A673 (cell line): ENCODE data around the gene TRIP11. TPM values are rescaled to one million over a fixed set of nuclear protein-coding genes. Genes with fewer than 3 reads are reported as not detected.

Experiments
- BruUV-seq: library from RNA; stranded (reverse); fragments of 400-500 nt; replicated peaks from 2 replicates; lab custom pipeline; 2021; lab: Mats Ljungman, UMichigan
- CTCF ChIA-PET: fragments of 300-600 bp; sonication (Branson Sonifier 250); formaldehyde crosslinking; loops from one replicate; lab custom pipeline; 2022; ENCODE audit warnings: antibody characterized with exemption; lab: Charles Lee
- POLR2A ChIA-PET: fragments of 300-600 bp; sonication (Branson Sonifier 250); formaldehyde crosslinking; loops from one replicate; lab custom pipeline; 2022; ENCODE audit warnings: antibody characterized with exemption; ENCODE audit not compliant: low non-redundant PET; lab: Charles Lee
- DNase-seq: peaks from one replicate; pipeline ENCODE4 v3.0.0-alpha.2; 2015; ENCODE audit warnings: low spot score
- H3K27ac ChIP-seq: fragments of 200-600 bp; sonication (generic); 2 replicates; pipeline ENCODE4 v1.5.1; 2016; ENCODE audit warnings: mixed run types, low read depth, mild to moderate bottlenecking, mixed read lengths, antibody characterized with exemption, low read length; ENCODE audit not compliant: poor library complexity, severe bottlenecking
- H3K27me3 ChIP-seq: fragments of 200-600 bp; sonication (generic); replicated peaks from 2 replicates; pipeline ENCODE4 v1.6.1; 2017; ENCODE audit warnings: mixed run types, low read depth, mild to moderate bottlenecking, mixed read lengths, antibody characterized with exemption, low read length; ENCODE audit not compliant: insufficient read depth, poor library complexity
- H3K36me3 ChIP-seq: fragments of 200-600 bp; sonication (generic); 2 replicates; pipeline ENCODE4 v1.6.1; 2016; ENCODE audit warnings: mixed run types, mild to moderate bottlenecking, mixed read lengths, antibody characterized with exemption, low read length; ENCODE audit not compliant: insufficient read depth, poor library complexity, severe bottlenecking
- H3K4me1 ChIP-seq: fragments of 200-600 bp; sonication (generic); 2 replicates; pipeline ENCODE4 v1.6.1; 2017; ENCODE audit warnings: mixed run types, mild to moderate bottlenecking, mixed read lengths, antibody characterized with exemption, low read length; ENCODE audit not compliant: insufficient read depth, poor library complexity, severe bottlenecking
- H3K4me3 ChIP-seq: fragments of 200-600 bp; sonication (generic); 2 replicates; pipeline ENCODE4 v1.5.1; 2016; ENCODE audit warnings: low read depth, mixed run types, mild to moderate bottlenecking, mixed read lengths, low read length; ENCODE audit not compliant: poor library complexity, severe bottlenecking
- H3K9me3 ChIP-seq: fragments of 200-600 bp; sonication (generic); 2 replicates; pipeline ENCODE4 v1.6.1; 2016; ENCODE audit warnings: mixed run types, low read depth, mild to moderate bottlenecking, mixed read lengths, antibody characterized with exemption, low read length; ENCODE audit not compliant: poor library complexity, severe bottlenecking
- CTCF ChIP-seq: fragments of 300-800, 200-600 bp; sonication (generic); conservative IDR thresholded peaks from 2 replicates; pipeline ENCODE4 v1.5.1; 2017; ENCODE audit warnings: low read depth, mild to moderate bottlenecking, antibody characterized with exemption, low read length, moderate library complexity, mixed read lengths
- EZH2 ChIP-seq: fragments of 200-600 bp; sonication (generic); IDR thresholded peaks from 2 replicates; pipeline ENCODE4 v1.6.1; 2017; ENCODE audit warnings: borderline replicate concordance, low read depth, mild to moderate bottlenecking, mixed read lengths, antibody characterized with exemption, low read length; ENCODE audit not compliant: poor library complexity, severe bottlenecking
- intact Hi-C: fragments of 100-400 bp; cut with micrococcal nuclease; formaldehyde crosslinking; loops from one replicate; pipeline ENCODE4 v1.10.0; 2022; ENCODE audit not compliant: unreplicated experiment
- total RNA-seq: library from RNA; stranded (reverse); gene quantifications from 2 replicates; pipeline ENCODE4 v1.2.3, GENCODE V29; 2021

The TRIP11 gene
- total RNA-seq, 1 experiment from 2014 or later, result 46.9 TPM

- BruUV-seq, result no TSS peak
- no peak for TF ChIP-seq EZH2
- no peak for TF ChIP-seq CTCF
- no peaks in the 10 kb centered on the region for H3K9me3 ChIP-seq
- no peak for DNase-seq
- CTCF ChIA-PET, result no interaction called here
- H3K4me1 ChIP-seq, result peaks cover 9% of the 10 kb centered on the region
- H3K27ac ChIP-seq, result no peak overlapping the region
- POLR2A ChIA-PET, result no interaction called here
- no peaks in the 10 kb centered on the region for H3K27me3 ChIP-seq
- peaks cover 23% of the 10 kb centered on the region for H3K36me3 ChIP-seq
- intact Hi-C loops, result no loop called here
- H3K4me3 ChIP-seq, result no peak overlapping the region
Measured at GRCh38 chr14:92004062-92004461, 35.8 kb downstream of the TRIP11 start.

- intact Hi-C loops, result loop anchor here (10.0 kb wide), 2 partner anchors 344 to 504 kb away; no protein-coding TSS in a partner anchor
Measured at GRCh38 chr14:91998667-91999570, 40.9 kb downstream of the TRIP11 start.

GRCh38 chr14:91997492-91997891 lies 42.4 kb downstream of the TRIP11 start:
- no peak for DNase-seq
- Histone ChIP-seq H3K4me3 (no peak overlapping the region), H3K9me3 (no peaks in the 10 kb centered on the region), H3K36me3 (peaks cover 11% of the 10 kb centered on the region), H3K27ac (no peak overlapping the region), H3K27me3 (no peaks in the 10 kb centered on the region), H3K4me1 (peaks cover 22% of the 10 kb centered on the region)
- CTCF ChIA-PET, result interaction anchor here (0.6 to 1.2 kb wide), 3 partner anchors 43 to 109 kb away, joined by 3 to 5 read pairs (median 4); partner anchors contain the start of gene ATXN3
- POLR2A ChIA-PET, result no interaction called here
- BruUV-seq, result no TSS peak
- TF ChIP-seq EZH2 (no peak), CTCF (no peak)
- intact Hi-C loops, result loop anchor here (10.0 kb wide), 2 partner anchors 343 to 503 kb away; no protein-coding TSS in a partner anchor

More at GRCh38 chr14:91998667-91999570, 40.9 kb downstream of the TRIP11 start:
- no peaks in the 10 kb centered on the region for H3K27me3 ChIP-seq
- ChIA-PET CTCF (no interaction called here), POLR2A (no interaction called here)
- H3K27ac ChIP-seq, result no peak overlapping the region
- peaks cover 10% of the 10 kb centered on the region for H3K36me3 ChIP-seq
- peaks cover 22% of the 10 kb centered on the region for H3K4me1 ChIP-seq
- TF ChIP-seq CTCF, result no peak
- H3K4me3 ChIP-seq, result no peak overlapping the region
- DNase-seq, result no peak
- no peaks in the 10 kb centered on the region for H3K9me3 ChIP-seq
- BruUV-seq, result no TSS peak
